ENCODE data around the gene ACSF3. TPM values are rescaled to one million over a fixed set of nuclear protein-coding genes. Genes with fewer than 3 reads are reported as not detected.
A peak's percentile ranks its signal among the peaks of the same experiment; 100 is the strongest.
"Not testable (repeated sequence)": the region's sequence is repeated elsewhere in the genome, so short reads cannot be mapped to it uniquely, and the experiment has no call there.

Gene ACSF3
- total RNA-seq, 1 donor from 2014 or later, result 41.1 TPM

DNA sequence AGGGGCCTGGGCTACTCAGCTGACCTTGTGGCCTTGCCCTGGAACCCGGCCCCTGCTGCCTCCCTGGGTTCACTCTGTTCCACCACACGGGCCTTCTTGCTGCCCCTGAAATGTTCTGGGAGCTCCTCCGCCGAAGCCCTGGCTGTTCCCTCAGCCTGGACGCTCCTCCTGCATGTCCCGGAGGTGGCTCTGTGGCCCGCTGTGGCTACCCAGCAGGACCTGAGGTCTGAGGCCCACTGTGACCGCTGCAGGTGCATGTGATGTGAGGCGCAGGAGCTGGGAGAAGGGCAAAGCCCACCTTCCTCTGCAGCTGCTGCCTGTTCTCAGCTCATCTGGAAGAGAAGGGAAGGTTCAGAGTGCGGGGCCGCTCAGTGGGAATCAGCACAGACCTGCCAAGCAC is 38.9 kb upstream of the ACSF3 start:
- intact Hi-C loops (cut with DNase I), result no loop called here
- DNase-seq (ENCODE audit: low spot score) (no peak), ATAC-seq (no peak)

DNA sequence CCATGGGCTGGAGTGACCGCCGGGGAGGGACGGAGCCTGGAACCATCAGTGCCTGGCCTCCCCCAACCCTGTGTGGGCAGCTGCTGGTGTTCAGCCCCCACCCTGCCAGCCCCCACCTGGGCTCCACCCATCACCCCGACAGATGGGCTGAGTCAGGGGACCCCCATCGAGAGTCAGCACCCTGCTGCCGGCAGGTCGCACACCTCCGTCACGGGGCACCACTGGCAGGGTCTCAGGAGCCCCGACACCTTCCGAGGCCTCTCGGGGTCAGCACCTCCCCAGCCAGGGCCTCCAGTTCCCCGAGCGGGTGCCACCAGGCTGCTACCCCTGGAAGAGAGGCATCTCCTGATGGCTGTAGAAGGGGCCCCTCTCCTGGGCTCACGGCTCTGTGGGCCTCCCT is 38.3 kb upstream of the ACSF3 start:
- ATAC-seq (no peak), DNase-seq (ENCODE audit: low spot score) (no peak)
- intact Hi-C loops (cut with DNase I), result no loop called here

DNA sequence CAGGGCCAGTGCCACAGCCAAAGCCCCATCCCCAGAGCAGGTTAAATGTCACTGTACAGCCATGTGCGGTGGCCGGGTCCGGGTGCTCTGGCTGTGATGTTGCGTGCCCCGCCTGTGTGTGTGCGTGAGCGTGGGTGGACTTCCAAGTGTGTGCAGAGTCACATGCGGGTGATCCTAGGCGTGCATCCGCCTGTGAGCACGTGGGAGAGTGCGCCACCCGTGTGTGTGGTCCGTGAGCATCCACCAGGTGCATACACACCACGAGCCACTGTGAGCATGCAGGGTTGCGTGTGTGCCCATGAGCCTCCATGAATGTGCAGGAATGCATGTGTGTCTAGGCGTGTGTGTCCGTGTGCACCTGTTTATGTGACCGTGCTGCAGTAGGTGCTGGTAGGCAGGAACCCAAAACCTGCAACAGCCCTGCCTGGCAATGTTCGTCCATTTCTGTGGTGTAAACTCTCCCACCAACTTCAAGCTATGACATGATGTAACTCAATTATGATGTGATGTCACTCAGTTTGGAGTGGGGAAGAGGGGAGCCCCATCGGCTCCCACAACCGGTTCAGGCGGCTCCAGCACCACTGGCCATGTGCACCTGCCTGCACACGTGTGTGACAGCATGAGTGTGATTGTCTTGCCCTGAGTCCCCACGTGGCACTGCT is 37.6 kb upstream of the ACSF3 start:
- no peak for DNase-seq (ENCODE audit: low spot score)
- no peak for ATAC-seq
- intact Hi-C loops (cut with DNase I), result loop anchor here (1.0 kb wide), 1 partner anchor 21 kb away; no protein-coding TSS in a partner anchor

GRCh38 chr16:89056592-89056991 is 37.1 kb upstream of the ACSF3 start:
- DNase-seq (ENCODE audit: low spot score) (no peak), ATAC-seq (no peak)
- intact Hi-C loops (cut with DNase I), result loop anchor here (1.0 kb wide), 1 partner anchor 21 kb away; no protein-coding TSS in a partner anchor

- intact Hi-C loops (cut with DNase I), result no loop called here
- DNase-seq (ENCODE audit: low spot score) (no peak), ATAC-seq (no peak)
Observed at GRCh38 chr16:89057738-89058137, 35.9 kb upstream of the ACSF3 start.

DNA sequence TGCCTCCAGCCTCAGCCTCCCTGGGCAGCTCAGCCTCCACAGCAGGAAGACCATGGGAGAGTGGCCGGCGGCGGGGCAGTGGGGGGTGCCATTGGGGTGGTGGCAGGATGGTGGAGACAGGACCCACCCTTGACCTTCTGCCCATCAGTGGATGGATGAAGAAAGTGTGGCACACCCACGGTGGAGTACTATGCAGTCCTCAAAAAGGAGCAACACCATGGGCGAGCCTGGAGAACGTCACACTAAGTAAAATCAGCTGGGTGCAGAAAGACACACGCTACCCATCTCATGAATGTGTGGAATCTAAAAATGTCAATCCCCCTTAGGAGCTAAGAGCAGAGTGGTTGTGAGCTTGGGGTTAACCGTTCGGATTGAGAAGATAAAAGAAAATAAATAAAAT is 34.8 kb upstream of the ACSF3 start:
- ATAC-seq, result no peak
- intact Hi-C loops (cut with DNase I), result no loop called here
- no peak for DNase-seq (ENCODE audit: low spot score)

DNA sequence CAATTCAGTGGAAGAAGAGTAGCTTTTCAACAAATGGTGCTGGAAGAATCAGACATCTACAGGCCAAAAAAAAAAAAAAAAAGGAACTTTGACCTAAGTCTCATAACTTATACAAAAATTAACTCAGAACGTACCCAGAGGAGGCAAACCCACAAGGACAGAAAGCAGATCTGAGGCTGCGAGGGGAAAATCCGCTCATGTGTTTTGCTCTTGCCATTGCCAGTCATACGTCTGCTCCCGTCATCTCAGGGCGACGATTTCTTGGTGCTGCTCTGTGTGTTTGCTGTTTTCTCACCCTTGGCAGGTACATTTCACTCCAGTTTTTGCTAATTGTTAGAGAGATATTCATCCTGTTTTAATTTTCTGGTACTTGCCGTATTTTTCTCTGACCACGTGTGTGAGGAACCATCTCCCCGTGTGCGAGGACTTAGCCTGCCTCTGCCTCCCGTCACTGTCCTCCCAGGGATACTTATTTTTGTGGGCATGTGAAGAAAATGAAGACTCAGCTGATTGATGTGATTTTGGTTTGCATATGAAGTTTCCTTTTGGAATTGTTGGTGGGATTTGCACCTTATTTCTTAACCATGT is 33.4 kb upstream of the ACSF3 start:
- intact Hi-C loops (cut with DNase I), result no loop called here
- DNase-seq (ENCODE audit: low spot score) (no peak), ATAC-seq (no peak)

- intact Hi-C loops (cut with DNase I), result no loop called here
- ATAC-seq, result no peak
- DNase-seq (ENCODE audit: low spot score), result no peak
Observed at GRCh38 chr16:89061086-89061485, 32.6 kb upstream of the ACSF3 start.

DNA sequence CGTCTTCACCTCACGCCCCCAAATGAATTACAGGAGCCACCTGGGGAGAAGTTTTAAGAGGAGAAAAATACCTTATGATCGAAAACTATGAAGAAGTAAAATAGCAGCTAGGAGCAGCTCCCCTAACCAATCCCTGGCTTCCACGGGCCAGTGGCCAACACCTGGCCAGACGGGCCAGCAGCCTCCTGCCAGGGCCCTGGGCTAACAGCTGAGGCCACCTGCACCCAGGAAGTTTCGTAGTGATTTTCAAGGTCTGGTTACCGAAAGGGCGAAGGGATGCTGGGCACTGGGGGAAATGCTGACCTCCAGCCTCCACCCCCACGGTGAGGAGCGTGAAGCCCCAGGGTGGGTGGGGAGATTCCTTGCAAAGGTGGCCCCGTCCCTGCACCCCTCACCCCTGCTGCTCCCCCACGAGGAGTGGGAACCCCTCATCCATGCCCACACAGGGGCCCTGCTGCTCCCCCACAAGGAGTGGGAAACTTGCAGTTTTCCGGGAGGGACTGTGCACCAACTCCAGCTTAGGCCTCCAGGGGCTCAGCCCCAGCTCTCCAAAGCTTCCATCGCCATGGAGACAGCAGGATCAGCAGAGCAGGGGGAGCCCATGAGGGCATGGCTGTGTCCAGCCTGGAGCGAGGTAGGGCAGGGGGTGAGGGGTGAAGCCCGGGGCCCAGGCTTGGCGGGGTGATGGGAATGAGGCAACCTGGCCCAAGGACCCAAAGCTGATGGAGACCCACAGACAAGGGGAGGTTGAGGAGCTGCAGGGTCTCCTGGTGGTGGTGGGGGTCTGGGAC is 31.9 kb upstream of the ACSF3 start:
- intact Hi-C loops (cut with DNase I), result no loop called here
- ATAC-seq, result no peak
- no peak for DNase-seq (ENCODE audit: low spot score)

DNA sequence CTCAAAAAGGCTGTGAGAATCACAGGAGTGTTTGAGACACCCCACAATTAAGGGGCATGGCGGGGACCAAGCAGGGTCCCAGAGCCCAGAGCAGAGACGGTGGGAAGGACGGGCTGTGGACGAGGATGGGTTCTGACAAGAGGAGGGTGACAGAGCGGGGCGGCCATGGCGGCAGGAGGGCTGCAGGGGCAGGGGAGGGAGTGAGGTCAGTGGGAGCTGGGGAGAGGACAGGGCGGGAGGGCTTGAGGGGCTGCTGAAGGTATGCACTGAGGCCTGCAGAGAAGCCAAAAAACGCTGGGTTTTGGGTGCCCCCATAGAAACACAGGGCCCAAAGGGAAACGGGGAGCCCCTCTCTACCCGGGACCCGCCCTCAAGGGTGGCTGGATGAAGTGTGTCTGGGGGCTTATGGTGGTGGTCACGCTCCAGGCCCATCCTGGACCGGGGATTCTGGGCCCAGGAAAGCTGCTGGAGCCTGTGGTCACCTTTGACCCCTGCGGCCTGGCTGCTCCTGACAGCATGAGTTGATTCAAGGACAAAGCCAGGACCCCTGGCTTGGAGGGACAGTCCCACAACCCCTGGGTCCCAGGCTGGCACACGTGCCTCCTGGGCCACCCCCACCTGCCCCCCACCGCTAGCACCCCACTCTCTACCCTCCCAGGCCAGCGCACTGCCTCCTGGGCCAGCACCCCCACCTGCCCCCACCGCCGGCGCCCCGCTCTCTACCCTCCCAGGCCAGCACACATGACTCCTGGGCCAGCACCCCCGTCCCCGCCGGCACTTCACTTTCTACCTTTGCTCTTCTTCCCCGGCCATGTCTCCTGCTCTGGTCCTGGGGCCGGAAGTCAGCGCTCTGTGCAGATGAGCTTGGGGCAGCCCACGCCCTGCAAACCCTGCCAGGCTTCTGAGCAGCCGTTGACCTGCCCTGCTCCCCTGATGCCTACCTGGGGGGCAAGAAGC is 31.0 kb upstream of the ACSF3 start:
- DNase-seq (ENCODE audit: low spot score) (no peak), ATAC-seq (no peak)
- intact Hi-C loops (cut with DNase I), result no loop called here

- ATAC-seq, result no peak
- DNase-seq (ENCODE audit: low spot score), result no peak
- intact Hi-C loops (cut with DNase I), result no loop called here
Observed at GRCh38 chr16:89063768-89064320, 29.8 kb upstream of the ACSF3 start.

DNA sequence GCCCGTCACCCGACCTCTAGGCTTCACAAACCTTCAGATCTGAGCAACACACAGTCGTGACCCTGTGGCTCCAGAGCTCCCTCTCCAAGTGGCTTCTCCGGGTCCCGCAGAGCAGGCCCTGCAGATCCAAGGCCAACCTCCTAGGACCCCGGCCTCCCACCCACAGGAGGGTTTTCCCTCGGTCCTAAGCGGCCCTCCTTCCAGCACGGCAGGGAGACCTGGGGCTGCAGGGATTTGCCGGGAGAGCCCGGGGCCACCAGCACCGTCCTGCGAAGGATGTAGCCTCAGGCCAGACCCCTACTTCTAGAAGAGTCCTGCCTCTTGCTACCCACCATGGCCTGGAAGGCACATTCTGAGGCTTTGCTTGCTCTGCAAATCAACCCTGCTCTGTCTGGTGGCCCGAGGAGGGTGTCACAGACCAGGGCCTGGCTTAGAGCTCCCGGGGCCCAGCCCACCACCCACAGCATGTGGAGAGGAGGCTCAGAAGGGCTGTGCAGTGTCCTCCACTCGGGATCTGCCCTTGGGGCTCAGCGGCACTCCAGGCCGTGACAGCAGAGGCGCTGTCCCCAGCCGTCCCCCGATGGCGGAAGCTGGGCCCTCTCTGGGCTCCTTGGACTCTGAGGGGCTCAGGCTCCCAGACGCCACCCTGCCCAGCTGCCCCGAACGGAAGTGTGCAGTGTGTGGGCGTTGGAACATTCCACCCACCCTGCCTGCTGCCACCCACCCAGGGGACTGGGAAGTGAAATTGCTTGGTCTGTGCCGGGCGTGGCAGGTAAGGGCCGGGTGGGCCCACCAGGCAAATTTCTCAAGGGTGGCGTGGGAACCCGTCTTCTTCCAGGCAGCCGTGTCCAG is 28.8 kb upstream of the ACSF3 start:
- ATAC-seq (peak; percentile 14), DNase-seq (ENCODE audit: low spot score) (no peak)
- intact Hi-C loops (cut with DNase I), result no loop called here

DNA sequence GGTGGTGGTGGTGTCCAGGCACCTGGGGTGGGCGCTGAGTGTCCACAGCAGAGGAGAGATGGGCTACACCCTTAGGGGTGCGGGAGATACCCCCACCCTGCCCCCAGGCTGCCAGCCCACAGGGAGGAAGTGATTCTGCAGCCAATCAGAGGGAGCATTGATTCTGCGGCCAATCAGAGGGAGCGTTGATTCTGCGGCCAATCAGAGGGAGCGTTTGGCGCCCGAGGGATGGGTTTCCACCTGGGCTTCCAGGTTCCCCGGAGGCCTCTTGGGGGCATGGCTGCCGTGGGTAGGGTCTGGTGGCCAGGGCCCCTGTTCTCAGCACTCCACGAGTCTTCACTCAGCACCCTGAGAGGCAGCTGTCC is 28.2 kb upstream of the ACSF3 start:
- intact Hi-C loops (cut with DNase I), result no loop called here
- no peak for ATAC-seq
- no peak for DNase-seq (ENCODE audit: low spot score)

DNA sequence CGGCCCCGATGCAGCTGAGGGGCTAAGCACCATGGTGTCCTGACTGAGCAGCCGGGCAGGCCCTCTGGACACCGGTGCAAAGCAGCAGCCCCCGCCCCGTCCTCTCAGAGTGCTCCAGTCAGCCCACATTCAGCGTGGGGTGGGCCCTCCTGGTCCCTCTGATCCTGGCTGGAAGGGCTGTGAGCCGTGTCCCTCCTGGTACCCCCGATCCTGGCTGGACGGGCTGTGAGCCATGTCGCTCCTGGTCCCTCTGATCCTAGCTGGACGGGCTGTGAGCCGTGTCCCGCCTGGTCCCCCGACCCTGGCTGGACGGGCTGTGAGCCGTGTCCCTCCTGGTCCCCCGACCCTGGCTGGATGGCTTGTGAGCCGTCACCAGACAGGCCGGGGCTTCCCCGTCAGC is 26.9 kb upstream of the ACSF3 start:
- no peak for ATAC-seq
- no peak for DNase-seq (ENCODE audit: low spot score)
- intact Hi-C loops (cut with DNase I), result no loop called here

DNA sequence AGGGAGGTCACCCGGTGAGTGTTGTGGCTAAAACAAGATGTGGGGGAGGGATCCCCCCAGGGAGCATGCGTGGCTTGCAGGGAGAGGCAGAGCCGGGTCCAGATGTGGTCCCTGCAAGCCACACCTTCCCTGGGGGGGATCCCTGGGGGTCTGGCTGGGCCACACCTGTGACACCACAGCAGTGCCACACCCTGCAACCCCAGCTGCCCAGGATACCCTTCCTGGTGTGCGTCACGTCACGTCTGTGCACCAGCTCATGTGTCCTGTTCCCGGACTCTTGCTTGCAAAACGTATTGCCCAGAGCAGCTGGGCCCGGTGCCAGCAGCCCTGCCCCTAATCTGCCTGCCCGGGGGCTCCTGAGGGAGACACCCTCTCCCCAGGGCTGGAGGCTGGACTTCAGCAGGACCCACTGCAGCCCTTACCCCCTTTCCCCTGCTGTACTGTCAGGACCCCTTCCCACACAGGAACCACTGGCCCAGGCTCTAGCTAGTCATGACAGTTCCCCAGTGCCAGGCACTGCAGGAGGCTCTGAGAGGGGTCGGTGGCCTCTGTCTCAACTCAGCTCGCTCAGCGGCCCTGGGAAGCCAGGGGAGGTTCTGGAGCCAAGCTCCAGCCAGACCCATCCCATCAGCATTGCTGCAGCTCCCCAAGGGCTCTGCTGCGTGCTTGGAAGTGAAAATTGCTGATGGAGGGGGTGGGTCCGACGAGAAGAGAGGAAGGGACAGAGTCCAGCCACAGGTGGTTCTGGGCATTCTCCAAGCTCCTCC is 25.8 kb upstream of the ACSF3 start:
- intact Hi-C loops (cut with DNase I), result no loop called here
- ATAC-seq (no peak), DNase-seq (ENCODE audit: low spot score) (no peak)

DNA sequence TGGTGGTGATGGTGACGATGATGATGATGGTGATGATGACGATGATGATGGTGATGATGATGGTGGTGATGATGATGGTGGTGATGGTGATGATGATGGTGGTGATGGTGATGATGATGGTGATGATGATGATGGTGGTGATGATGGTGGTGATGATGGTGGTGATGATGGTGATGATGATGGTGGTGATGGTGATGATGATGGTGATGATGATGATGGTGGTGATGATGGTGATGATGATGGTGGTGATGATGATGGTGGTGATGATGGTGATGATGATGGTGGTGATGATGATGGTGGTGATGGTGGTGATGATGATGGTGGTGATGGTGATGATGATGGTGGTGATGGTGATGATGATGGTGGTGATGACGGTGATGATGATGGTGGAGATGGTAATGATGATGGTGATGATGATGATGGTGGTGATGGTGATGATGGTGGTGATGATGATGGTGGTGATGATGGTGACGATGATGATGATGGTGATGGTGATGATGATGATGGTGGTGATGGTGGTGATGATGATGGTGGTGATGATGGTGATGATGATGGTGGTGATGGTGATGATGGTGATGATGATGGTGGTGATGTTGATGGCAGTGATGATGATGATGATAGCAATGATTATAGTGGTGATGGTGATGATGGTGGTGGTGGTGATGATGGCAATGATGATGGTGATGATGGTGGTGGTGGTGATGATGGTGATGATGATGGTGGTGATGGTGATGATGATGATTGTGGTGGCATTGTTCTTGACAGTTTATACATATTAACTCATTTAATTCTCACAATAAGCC is 24.6 kb upstream of the ACSF3 start:
- ATAC-seq; intact Hi-C loops (cut with DNase I); DNase-seq (ENCODE audit: low spot score): not testable (repeated sequence)

DNA sequence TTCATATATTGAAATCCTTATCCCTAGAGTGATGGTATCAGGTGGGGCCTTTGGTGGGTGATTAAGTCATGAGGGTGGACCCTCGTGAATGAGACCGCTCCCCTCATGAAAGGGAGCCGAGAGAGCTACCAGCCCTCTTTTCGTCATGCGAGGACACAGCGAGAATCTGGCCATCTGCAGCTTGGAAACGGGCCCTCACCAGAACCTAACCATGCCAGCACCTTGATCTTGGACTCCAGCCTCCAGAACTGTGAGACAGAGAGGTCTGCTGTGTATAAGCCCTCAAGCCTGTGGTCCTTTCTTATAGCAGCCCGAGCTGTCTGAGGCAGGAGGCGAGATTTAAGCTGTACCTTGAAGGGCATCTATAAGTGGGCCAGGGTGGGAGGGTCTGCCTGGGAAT is 23.7 kb upstream of the ACSF3 start:
- no peak for ATAC-seq
- intact Hi-C loops (cut with DNase I), result no loop called here
- no peak for DNase-seq (ENCODE audit: low spot score)

Measured in sciatic nerve (tissue), 2 donors.